ENCODE measurements around the gene SLC47A2.
"Not testable (repeated sequence)": the region's sequence is repeated elsewhere in the genome, so short reads cannot be mapped to it uniquely, and the experiment has no call there.

SLC47A2 gene

DNA sequence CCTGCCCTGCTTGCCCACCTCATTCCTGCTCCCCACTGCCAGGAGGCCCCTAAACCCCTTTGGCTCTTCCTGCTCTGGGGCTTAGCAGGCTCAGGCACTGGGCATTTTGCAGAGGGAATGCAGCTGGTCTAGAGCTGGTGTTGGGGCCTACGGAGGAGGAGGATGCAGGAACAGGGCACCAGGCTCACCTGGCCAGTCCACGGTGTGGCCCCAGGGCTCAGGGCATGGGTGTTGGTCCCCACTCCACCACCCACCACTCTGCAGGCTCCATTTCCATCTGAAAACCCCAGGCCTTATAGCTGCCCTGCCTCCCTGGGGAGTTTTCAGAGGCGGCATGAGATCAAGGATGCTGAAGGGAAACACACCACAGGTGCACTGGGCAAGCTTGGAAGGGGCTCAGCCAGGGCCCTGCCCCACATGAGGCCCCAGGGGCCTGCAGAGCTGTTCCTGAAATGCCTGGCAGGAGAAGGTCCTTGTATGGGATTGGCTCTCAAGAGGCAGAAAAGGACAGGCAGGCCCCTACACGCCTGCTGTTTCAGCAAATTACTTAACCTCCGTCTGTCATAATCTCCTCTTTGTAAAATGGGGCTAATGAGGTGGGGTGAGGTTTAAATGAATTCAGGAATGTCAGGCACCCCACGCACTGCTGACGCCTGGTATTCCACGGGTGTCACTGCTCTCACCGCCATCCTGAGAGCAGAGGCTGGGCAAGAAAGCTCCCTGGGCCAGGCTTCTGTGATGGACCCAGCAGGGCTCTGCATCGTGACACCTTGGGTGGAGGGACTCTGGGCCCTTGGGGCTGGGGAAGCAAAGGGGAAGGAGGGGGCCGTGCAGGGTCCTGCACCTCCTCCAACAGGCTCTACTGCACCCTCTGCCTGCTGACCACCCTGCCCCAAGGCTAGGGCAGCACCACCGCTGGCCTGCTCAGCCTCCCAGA, 9.3 kb downstream of the SLC47A2 start:
- DNase-seq (ENCODE audit: low spot score) = no peak

DNA sequence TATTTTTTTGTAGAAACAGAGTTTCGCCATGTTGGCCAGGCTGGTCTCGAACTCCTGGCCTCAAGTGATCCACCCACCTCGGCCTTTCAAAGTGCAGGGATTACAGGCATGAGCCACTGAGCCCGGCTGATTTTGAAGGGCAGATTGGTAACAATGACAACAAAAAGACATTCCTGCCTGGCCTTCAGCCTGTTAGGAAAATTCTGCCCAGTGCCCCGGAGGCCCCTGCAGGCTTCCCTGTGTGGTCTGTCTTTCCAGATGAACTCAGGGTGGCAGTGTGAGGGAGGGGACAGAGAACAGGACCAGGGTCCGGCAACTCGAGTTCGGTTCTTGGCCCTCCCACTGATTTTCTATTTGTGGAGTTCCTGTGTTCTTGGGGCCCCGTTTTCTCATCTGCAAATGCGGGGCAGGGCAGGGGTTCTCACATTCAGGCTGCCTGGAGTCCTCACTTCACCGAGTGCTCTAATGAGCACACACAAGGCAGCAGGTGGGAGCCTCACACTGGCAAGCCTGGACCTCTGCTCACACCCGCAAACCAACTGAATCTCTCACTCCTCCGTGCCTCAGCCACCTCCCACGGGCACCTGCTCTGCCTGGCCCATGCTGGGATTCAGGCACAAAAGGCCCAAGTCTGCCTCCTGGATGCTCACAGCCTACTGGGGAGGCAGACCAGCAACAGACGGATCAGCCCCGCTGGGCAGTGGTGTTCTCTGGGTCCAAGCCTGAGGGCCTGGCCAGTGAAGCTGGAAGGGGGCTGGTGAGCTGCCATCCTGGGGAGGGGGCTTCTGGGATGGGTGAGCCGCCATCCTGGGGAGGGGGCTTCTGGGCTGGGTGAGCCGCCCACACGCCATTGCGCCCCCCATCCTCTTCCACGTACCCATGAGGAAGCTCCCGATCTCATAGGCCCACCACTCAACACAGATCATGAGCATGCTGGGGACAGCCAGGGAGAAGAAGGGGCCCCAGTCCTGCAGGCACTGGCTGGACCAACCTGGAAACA, 10.3 kb downstream of the SLC47A2 start:
- DNase-seq (ENCODE audit: low spot score) = no peak

DNA sequence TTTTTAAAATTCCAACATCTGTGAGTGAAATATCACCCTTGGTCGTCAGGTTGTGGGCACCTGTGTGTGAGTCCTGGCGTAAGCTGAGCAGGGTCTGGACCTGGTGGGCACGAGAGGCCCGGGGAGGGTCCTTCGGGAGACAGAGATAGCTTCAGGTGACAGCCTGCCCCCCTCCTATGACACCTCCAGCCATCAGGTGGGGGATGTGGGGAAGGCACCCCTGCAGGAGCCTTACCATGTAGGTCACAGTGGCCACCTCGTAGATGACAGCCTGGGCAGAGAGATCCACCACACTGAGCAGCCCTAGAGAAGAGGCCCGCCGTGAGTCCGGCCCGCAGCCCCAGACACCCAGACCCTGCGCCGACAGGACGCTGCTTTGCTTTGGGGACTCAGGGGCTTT, 11.2 kb downstream of the SLC47A2 start:
- DNase-seq (ENCODE audit: low spot score) = no peak

DNA sequence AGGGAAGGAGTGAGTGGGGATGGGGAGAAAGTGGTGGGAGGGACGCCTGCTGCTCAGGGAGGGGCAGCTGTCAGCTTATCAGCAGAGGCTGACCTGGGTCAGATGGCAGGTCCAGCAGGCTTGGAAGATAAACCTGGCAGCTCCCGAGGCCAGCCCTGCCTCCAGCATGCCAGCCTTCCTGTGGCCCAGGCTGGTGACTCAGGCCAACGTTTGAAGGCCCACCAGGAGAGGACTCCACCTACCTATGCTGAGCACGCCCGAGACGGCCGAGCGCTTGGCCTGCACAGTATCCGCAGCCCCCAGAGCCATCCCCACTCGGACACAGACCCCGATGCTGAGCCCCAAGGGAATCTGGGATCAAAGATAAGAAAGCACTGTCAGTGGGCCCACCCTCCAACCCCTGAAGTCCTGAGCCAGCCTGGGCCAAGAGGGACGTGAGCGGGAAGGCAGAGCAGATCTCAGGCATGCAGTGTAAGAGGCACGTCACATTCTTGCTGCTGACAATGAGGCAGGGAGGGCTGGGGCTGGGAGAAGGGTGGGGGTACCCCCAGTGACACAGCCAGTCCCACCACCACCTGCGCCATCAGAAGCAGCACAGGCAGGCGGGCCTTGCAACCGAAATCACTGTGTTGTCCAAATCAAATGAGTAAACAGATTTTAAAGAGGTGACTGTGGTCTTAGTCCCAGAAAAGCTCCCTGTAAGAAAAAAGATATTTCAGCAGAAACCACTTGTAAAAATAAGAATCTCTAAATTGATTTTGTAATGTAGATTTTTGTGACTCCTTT, 12.4 kb downstream of the SLC47A2 start:
- DNase-seq (ENCODE audit: low spot score) = no peak

DNA sequence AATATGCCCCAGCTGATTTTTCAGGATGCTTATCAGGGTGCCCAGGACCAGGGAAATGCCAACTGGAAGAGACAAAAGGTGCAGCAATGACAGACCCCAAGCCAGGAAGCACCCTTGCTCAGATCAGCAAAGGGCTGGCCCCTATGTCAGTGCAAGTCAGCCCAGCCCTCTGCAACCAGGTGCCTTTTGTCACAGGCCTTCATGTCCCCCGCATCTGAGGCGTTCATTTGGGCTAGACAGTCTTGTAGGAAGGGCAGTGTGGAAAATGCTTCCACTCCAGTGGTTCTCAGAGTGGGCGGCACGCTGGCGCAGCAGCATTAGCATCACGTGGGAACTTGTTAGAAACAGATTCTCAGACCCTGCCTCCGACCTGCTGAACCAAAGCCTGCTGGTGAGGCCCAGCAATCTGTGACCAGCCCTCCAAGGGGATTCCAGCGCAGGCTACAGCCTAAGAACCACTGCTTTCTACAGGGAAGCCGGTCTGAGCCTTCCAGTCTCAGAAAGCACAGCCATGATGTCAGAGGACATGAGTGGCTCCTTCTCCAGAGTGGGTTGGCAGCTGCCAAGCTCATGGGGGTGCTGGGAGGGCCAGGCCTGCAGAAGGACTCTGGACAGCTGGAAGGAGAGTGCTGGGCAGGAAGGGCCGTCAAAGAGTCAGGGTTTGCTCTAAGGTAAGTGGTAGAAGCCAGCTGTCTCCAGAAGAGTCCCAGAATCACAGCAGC, 13.1 kb downstream of the SLC47A2 start:
- DNase-seq (ENCODE audit: low spot score) = no peak

DNA sequence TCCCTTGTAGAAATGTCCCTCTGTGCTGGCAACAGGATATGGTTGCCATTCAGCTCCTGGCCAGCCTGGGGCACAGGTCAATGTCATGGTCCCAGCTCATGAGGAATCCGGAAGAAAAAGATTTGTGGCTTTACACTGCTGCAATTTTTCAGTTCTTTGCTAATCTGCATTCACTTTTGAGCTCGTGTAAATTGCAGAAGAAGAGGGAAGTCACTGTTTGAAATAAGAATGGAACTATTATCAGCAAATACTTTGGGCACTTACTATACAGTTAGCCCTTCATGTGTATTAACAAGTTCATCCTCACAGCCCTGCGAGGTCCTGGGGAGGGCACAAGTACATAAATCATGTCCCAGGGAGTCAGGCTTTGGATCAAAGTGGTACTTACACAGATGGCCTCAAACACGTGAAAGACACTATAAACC, 14.2 kb downstream of the SLC47A2 start:
- DNase-seq (ENCODE audit: low spot score) = no peak

DNA sequence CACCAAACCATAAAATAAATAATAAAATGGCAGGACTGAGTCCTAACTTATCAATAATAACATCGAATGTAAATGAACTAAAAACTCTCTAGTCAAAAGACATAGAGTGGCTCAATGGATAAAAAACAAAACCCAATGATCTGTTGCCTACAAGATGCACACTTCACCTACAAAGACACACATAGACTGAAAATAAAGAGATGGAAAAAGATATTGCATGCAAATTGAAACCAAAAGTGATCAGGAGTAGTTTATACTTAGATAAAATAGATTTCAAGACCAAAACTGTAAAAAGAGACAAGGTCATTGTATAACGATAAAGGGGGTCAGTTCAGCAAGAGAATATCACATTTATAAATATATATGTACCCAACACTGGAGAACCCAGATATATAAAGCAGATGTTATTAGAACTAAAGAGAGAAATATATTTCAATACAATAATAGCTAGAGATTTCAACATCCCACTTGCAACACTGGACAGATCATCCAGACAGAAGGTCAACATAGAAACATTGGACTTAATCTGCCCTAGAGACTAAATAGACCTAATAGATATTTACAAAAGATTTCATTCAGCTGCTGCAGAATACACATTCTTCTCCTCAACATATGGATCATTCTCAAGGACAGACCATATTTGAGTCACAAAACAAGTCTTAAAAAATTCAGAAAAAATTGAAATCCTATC, 29.8 kb downstream of the SLC47A2 start:
- DNase-seq (ENCODE audit: low spot score) = no peak

DNA sequence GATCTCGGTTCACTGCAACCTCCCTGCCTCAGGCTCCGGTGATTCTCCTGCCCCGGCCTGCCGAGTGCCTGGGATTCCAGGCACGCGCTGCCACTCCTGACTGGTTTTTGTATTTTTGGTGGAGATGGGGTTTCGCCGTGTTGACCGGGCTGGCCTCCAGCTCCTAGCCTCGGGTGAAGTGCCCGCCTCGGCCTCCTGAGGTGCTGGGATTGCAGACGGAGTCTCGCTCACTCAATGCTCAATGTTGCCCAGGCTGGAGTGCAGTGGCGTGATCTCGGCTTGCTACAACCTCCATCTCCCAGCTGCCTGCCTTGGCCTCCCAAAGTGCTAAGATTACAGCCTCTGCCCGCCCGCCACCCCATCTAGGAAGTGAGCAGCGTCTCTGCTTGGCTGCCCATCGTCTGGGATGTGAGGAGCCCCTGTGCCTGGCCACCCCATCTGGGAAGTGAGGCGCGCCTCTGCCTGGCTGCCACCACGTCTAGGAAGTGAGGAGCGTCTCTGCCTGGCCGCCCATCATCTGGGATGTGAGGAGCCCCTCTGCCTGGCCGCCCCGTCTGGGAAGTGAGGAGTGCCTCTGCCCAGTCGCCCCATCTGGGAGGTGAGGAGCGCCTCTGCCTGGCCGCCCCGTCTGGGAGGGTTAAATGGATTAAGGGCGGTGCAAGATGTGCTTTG, 31.3 kb downstream of the SLC47A2 start:
- not testable (repeated sequence) for DNase-seq (ENCODE audit: low spot score)

DNA sequence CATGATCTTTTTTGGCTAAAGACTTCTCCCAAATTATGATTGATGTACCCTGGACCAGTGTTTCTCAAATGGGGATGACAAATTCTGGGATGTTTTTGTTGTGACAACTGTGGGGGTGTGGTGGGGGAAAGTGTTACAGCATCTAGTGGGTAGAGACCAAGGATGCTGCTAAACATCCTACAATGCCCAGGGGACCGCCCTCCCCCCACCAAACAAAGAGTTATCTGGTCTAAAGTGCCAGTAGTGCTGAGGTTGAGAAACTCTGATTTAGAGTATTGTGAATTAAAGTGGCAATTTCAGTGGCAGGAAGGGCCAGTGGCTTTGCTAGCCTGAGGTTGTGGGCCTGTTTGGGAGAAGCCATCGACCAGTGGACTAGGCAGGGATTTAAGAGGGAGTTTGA, 33.3 kb downstream of the SLC47A2 start:
- no peak for DNase-seq (ENCODE audit: low spot score)

DNA sequence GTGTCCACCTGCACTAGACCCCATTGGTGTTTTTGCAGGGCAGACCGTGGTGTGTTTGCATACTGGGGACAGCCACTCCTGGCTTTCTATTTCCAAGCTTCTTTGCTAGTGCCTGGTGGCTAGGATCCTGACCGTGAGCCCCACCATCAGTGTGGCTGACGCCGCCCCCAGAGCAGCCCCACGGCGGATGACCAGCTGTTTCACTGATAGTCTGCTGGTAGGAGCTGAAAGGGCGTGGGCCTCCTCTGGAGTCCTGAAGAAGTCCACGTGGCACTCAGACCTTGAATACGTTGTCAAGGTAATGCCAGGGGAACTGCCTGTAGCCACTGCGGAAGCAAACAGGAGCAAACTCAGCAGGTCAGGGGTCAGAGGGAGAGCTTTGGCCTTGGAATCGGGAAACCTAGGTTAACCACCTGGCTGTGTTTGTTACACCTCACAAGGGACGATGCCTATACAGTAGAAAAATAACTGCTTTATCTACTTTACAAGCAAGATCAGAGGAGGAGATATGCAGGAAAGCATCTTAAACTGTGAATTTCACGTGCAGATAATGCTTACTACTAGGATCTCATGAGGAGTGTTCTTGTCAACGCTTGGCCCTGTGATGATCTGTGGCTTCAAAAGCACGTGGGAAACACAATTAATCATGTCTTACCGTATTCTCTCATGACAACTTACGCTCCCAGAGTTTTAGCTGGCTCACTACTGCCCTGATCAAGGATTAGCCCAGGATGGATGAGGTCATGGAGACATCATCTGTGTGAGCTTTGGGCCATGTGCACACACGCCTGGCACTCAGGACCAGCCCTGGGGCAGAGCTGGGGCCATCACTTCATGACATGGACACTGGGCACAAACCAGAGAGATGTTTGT, 37.6 kb downstream of the SLC47A2 start:
- DNase-seq (ENCODE audit: low spot score) = no peak

DNA sequence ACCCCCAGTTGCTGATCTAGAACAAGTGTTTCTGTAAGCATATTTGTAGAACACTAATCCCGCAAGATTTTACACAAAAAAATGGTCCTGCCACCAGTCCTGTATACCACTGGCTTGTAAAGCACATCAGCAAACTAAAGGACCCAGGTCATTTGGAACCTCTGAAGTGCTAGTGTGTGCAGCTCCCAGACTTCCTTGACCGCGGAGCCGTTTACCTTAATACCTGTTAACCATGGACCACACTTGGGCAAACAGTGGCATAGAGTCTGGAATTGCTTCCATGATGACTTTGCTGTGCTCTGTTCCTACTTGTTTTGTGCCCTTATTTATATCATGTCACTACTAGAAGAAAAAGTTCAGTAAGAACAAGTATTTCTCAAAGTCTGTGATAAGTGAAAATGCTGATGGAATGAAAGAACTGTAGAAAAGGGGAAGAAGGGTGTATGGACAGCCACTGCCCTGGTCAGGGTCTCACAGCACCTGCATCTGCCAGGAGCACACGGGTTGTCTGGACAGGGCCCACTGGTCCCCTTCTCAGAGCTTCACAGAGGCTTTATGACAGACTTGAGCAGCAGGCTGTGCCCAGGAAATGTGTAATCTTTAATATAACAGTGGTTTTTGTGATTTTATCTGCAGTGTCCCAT, 38.5 kb downstream of the SLC47A2 start:
- DNase-seq (ENCODE audit: low spot score) = no peak

DNA sequence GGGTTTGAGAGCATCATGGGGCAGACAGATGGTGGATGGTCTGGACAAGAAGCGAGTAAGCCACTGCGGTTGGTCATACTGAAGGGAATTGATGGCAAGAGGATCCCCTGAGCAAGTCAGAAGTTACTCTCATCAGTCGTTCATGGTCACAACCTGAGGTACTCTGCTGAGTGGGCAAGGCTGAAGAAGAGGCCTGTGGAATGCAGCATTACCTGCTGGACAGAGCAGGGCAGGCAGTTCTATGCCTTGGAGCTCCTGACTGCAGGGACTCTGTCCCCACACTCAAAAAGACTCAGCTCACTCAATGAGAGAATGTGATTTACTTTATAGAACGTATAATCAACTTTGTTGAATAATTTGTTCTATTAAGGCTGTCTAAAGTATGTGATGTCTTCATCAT, 39.5 kb downstream of the SLC47A2 start:
- DNase-seq (ENCODE audit: low spot score) = no peak

DNA sequence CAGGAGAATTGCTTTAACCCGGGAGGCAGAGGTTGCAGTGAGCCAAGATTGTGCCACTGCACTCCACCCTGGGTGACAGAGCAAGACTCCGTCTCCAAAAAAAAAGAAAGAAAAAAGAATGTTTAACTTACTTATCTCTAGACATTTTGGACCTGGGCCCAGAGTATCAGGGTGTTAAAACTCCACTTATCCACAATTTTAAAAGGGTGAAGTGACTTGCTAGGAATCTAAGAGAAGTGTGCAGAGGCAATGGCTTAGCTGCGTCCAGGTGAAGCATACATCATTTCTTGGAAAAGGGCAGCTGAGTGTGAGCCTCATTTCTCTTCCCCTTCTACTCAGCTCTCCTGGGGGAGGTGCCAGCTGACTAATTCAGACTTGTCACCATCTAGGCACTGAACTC, 42.8 kb downstream of the SLC47A2 start:
- no peak for DNase-seq (ENCODE audit: low spot score)

DNA sequence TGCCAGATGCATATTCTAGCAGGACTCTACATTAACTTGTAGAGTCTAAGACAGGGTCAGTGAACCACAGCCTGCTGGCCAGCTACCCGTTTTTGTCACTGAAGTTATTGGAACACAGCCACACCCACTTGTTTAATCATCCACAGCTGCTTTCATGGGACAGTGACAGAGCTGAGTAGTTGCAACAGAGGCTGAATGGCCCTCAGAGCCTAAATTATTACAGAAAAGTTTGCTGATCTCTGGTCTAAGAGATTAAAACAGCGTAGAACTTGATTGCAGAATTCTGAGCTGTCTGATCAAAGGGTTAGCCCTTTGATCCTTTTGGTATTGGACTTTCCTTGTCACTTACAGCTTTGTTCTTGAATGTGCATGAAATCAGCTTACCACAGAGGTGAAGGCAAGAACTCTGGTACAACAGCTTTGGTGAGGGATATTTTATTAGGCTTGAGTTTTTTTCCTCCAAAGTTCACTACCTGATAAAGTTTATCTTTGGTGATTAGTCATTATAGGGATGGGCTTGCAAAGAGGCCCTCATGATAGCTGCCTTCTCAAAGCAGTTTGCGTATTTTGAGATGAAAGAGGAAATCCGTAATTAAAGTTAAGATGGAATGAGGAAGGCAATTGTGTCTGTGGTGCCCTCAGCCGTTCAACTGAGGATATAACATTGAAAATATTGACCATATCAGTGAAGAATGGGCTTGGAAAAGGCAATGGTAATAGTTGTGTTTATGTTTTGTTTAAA, 44.2 kb downstream of the SLC47A2 start:
- no peak for DNase-seq (ENCODE audit: low spot score)

DNA sequence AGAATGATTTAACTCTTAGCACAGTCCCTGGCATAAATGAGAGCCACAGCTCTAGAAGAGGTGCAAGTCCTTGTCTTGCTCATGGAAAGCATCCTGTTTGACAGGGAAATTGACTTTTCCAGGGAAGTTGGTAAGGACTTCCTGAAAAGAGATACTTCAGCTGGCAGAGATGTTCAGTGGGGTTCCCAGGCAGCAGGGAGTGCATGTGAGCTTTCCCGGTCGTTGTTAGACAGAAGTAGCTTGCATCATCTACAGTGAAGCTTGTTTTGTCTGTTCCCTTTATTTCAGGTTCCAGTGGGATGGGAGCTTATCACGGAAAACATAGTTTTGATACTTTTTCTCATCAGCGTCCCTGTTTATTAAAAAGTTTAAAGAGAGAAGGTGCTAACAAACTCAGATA, 45.0 kb downstream of the SLC47A2 start:
- DNase-seq (ENCODE audit: low spot score) = no peak

DNA sequence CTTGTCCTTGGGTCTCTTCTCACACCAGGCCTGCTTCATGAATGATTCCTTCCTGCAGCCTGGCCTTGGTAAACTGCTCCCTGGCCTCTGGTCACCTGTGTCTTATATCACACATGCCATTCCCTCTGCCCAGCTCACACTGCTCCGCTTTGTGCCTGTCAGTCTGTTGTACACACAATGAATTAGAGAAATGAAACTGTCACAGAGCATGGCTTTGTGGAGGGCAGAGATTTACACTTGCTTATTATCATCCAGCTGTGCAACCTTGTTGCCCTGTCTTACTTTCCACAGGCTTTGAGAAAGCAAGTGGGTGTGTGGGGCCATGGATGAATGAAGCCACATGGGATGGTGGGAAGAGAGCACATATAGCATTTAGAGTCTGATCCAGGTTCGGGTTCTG, 45.5 kb downstream of the SLC47A2 start:
- DNase-seq (ENCODE audit: low spot score) = no peak

DNA sequence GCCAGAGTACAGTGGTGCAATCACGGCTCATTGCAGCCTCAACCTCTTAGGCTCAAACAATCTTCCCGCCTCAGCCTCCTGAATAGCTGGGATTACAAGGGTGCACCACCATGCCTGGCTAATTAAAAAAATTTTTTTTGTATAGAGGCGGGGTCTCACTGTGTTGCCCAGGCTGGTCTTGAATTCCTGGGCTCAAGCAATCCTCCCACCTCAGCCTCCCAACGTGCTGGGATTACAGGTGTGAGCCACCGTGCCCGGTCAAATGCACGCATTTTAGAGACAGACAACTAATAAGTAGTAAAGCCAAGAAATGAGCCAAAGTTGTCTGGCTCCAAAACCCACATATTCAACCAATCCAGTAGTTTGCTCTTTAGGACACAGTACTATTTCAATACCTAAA, 46.7 kb downstream of the SLC47A2 start:
- DNase-seq (ENCODE audit: low spot score) = not testable (repeated sequence)

DNA sequence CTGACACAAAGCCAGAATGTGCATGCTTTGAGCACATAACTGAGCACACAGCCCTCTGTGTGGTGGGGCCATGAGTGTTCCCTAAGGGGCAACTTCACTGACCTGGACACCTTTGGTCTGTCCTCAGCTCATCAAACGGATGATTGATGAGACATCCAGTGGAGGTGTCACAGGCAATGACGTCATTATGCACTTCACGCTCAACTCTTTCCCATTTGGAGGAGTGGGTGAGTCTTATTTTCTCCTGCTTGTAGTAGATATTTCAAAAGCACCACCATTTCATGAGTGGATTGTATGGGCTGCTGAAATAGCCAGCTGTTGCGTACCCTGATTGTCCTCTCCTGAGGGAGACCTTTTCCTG, 51.6 kb downstream of the SLC47A2 start:
- no peak for DNase-seq (ENCODE audit: low spot score)
